Adrenal gland (tissue), 12 donors: Measurements from ENCODE around the gene LRRC31. TPM values are rescaled to one million over a fixed set of nuclear protein-coding genes. Genes with fewer than 3 reads are reported as not detected.

Source experiments
- DNase-seq, 7 donors: peaks; one replicate each; pipeline ENCODE4 v3.0.0-alpha.2; 2019 to 2020
- H3K27ac ChIP-seq, 5 donors: fragments of 200-600 bp; sonication (generic) in 4 of 5; 1 replicate in 3 of 5; 2 replicates in 2 of 5; pipeline versions ENCODE4 v1.5.1 to v1.8.0; 2016 to 2020; ENCODE audit warnings: mild to moderate bottlenecking in 1 of 5
- H3K27me3 ChIP-seq: fragments of 200-600 bp; 2 replicates; pipeline ENCODE4 v1.8.0; 2021
- H3K36me3 ChIP-seq, 2 donors: fragments of 200-600 bp; replicated peaks in 1 of 2; 1 replicate in 1 of 2; 2 replicates in 1 of 2; pipeline versions ENCODE4 v1.5.1 to v1.8.0; 2018 to 2022
- H3K4me1 ChIP-seq, 2 donors: fragments of 200-600 bp; replicated peaks in 1 of 2; 1 replicate in 1 of 2; 2 replicates in 1 of 2; pipeline versions ENCODE4 v1.5.1 to v1.8.0; 2018 to 2021
- H3K4me3 ChIP-seq, 4 donors: fragments of 200-600 bp; sonication (generic) in 3 of 4; one replicate each; pipeline ENCODE4 v1.5.1; 2016 to 2018
- H3K9me3 ChIP-seq, 3 donors: fragments of 200-600 bp; sonication (generic) in 1 of 3; replicated peaks in 1 of 3; 1 replicate in 2 of 3; 2 replicates in 1 of 3; pipeline versions ENCODE4 v1.5.1 to v1.8.0; 2016 to 2021
- CTCF ChIP-seq, 6 experiments: fragments of 450-650 bp in 4 of 6; fragments of 200-600 bp in 2 of 6; sonication (generic) in 1 of 6; IDR thresholded peaks; 1 replicate in 5 of 6; 2 replicates in 1 of 6; pipeline versions ENCODE4 v1.5.1 to v1.8.0; 2016 to 2021; ENCODE audit warnings: antibody characterized with exemption in 6 of 6, mild to moderate bottlenecking in 2 of 6, moderate library complexity in 1 of 6
- POLR2A ChIP-seq, 2 donors: fragments of 450-650 bp; IDR thresholded peaks; one replicate each; pipeline ENCODE4 v1.6.1; 2017; ENCODE audit warnings: antibody characterized with exemption in 2 of 2, mild to moderate bottlenecking in 2 of 2, moderate library complexity in 1 of 2
- WGBS, 4 donors: extraction: QIAGEN DNeasy Blood & Tissue Kit in 2 of 4; methylation state at CpG; one replicate each; pipeline versions ENCODE4 v1.1.5 to v1.1.7; 2013 to 2017; 5-methylcytosine and 5-hydroxymethylcytosine counted together
- intact Hi-C, 2 donors: fragments of 100-400 bp; cut with DNase I; formaldehyde crosslinking; loops; one replicate each; pipeline versions ENCODE4 v1.14.1 to v1.15.0; 2022 to 2023
- polyA plus RNA-seq, 3 donors: library from polyadenylated mRNA; stranded (reverse); fragments of 200-250 nt in 2 of 3; fragments of 350-450 nt in 1 of 3; fragmentation: Illumina TruSeq in 1 of 3; extraction: RNeasy Lipid Tissue Mini Kit (QIAGEN cat#74804) in 1 of 3; gene quantifications; one replicate each; pipeline ENCODE4 v1.2.3, GENCODE V29; 2013 to 2014
- total RNA-seq, 9 donors: library from RNA; depleted of rRNA in 4 of 9; stranded (reverse); fragments of >200 nt in 4 of 9; fragments of 120-200 nt in 1 of 9; fragmentation: NEBNext Ultra II Directional in 1 of 9; extraction: Animal tissue kit (Norgen Biotek cat#: 25700) in 1 of 9; gene quantifications; one replicate each; pipeline versions ENCODE4 v1.1.0 to v1.2.4, GENCODE V29; 2013 to 2023
- donor health status: healthy with polysubstance abuse.
- donor health status: Bipolar disorder and iron deficiency.
- donor health status: DM: yes; HTN: yes; CAD: no.
- donor health status: DM: no; HTN: no; CAD: no.
- donor health status: DM: no; HTN: no; CAD: no.
- donor health status: DM: yes; HTN: yes; CAD: no.

LRRC31 gene
- total and polyA plus RNA-seq, 12 donors: 0.06 TPM; not detected in 11

- intact Hi-C loops: no loop called here
- Histone ChIP-seq H3K9me3 (peaks cover 0 to 18% (median 0%) of the 10 kb centered on the region in 3 donors), H3K4me1 (no peaks in the 10 kb centered on the region), H3K27ac (no peak overlapping the region), H3K27me3 (no peaks in the 10 kb centered on the region), H3K4me3 (no peak overlapping the region), H3K36me3 (no peaks in the 10 kb centered on the region)
- TF ChIP-seq POLR2A (IDR thresholded peaks at IDR 0.05) (no peak), CTCF (IDR thresholded peaks at IDR 0.05) (no peak)
- 80 to 100% (median 93%) methylated on average over 1 of the region's 1 CpG for WGBS, 4 donors
- DNase-seq: no peak
These were observed 27.5 kb upstream of the LRRC31 start for GRCh38 chr3:169897284-169897683.

- TF ChIP-seq POLR2A (IDR thresholded peaks at IDR 0.05): no peak
- no peak for TF ChIP-seq CTCF (IDR thresholded peaks at IDR 0.05)
- no peak overlapping the region for H3K27ac ChIP-seq
- H3K9me3 ChIP-seq: no peaks in the 10 kb centered on the region
- no peak overlapping the region for H3K4me3 ChIP-seq
- no peaks in the 10 kb centered on the region for H3K27me3 ChIP-seq
- intact Hi-C loops: no loop called here
- H3K36me3 ChIP-seq: no peaks in the 10 kb centered on the region
- whole genome bisulfite sequencing, 4 donors: 72 to 79% (median 78%) methylated on average over 6 of the region's 6 CpGs
- no peak for DNase-seq
- no peaks in the 10 kb centered on the region for H3K4me1 ChIP-seq
These were observed 25.3 kb upstream of the LRRC31 start for GRCh38 chr3:169895072-169895471.

DNA sequence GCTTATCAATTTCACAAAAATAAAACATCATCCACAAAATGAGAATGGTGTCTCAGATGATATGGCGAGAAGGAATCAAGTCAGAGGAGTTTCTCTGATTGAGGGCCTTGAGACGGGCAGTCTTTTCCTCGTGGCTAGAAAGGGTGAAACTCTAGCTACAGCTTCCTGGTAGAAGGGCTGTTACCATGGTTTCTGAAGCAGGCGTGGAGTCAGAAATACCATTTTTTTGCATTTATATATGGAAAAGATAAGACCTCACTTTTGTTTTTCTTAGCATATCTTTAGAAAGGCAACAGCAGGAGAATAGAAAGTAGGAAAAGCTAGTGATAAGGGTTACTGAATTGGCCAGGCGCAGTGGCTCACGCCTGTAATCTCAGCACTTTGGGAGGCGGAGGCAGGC is 24.4 kb upstream of the LRRC31 start:
- no peak for DNase-seq
- Histone ChIP-seq H3K27ac (no peak overlapping the region), H3K36me3 (no peaks in the 10 kb centered on the region), H3K4me1 (no peaks in the 10 kb centered on the region), H3K4me3 (no peak overlapping the region), H3K9me3 (no peaks in the 10 kb centered on the region), H3K27me3 (no peaks in the 10 kb centered on the region)
- intact Hi-C loops: no loop called here
- 62 to 69% (median 65%) methylated on average over 7 of the region's 7 CpGs for WGBS, 4 donors
- TF ChIP-seq POLR2A (IDR thresholded peaks at IDR 0.05): no peak
- no peak for TF ChIP-seq CTCF (IDR thresholded peaks at IDR 0.05)

DNA sequence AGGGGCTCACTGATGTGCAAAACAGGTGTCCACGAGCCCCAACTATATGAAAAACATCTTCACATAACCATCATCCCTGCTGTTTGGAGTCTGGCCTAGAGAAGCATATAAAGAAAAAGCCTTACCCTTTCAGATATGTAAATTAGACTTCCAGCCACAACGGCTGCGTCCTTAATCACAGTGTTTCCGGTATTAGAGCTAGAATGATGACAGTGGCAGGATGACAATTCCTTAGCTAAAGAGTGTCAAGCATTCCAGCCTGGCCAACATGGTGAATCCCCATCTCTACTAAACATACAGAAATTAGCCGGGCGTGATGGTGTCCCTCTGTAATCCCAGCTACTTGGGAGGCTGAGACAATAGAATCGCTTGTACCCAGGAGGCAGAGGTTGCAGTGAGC is 22.2 kb upstream of the LRRC31 start:
- H3K4me1 ChIP-seq: no peaks in the 10 kb centered on the region
- intact Hi-C loops: no loop called here
- no peak overlapping the region for H3K27ac ChIP-seq
- H3K27me3 ChIP-seq: no peaks in the 10 kb centered on the region
- no peak for DNase-seq
- TF ChIP-seq CTCF (IDR thresholded peaks at IDR 0.05) (no peak), POLR2A (IDR thresholded peaks at IDR 0.05) (no peak)
- no peaks in the 10 kb centered on the region for H3K36me3 ChIP-seq
- WGBS, 4 donors: 74 to 87% (median 83%) methylated on average over 7 of the region's 7 CpGs
- no peak overlapping the region for H3K4me3 ChIP-seq
- H3K9me3 ChIP-seq: no peaks in the 10 kb centered on the region
